HG03039 (cell line): Measurements from ENCODE around the gene LRRC25.
"Not testable (repeated sequence)": the region's sequence is repeated elsewhere in the genome, so short reads cannot be mapped to it uniquely, and the experiment has no call there.

Experiments
- ATAC-seq: cut with Tn5 transposase; IDR thresholded peaks from one replicate; pipeline ENCODE4 v1.9.1; 2021; ENCODE audit warnings: mild to moderate bottlenecking, moderate library complexity; ENCODE audit not compliant: unreplicated experiment

The LRRC25 gene

DNA sequence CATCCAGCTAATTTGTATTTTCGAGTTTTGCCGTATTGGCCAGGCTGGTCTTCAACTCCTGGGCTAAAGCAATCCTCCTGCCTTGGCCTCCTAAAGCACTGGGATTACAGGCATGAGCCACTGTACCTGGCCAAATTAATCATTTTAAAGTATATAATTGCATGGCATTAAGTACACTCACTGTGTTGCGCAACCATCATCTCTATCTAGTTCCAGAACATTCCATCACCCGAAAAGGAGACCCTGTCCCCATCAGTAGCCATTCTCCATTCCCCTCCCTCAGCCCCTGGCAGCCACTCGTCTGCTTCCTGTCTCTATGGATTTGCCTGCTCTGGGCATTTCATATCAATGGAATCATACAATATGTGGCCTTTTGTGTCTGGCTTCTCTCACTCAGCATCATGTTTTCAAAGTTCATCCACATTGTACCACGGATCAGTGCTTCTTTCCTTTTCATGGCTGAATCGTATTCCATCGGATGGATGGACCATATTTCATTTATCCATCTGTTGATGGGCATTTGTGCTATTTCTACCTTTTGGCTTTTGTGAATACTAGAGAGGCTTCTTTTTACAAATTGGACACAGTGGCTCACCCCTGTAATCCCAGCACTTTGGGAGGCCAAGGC is 43.9 kb downstream of the LRRC25 start:
- ATAC-seq = no peak

DNA sequence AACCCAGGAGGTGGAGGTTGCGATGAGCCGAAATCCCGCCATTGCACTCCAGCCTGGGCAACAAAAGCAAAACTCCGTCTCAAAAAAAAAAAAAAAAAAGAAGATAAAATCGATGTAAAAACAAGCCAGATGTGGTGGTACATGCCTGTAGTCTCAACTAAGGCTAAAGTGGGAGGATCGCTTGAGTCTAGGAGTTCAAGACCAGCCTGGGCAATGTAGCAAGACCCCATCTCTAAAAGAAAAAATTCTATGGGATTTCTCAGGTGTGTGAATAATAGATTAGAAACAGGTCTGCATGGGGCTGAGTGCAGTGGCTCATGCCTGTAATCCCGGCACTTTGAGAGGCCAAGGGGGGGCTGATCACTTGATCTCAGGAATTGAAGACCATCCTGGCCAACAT is 45.9 kb downstream of the LRRC25 start:
- ATAC-seq = no peak

DNA sequence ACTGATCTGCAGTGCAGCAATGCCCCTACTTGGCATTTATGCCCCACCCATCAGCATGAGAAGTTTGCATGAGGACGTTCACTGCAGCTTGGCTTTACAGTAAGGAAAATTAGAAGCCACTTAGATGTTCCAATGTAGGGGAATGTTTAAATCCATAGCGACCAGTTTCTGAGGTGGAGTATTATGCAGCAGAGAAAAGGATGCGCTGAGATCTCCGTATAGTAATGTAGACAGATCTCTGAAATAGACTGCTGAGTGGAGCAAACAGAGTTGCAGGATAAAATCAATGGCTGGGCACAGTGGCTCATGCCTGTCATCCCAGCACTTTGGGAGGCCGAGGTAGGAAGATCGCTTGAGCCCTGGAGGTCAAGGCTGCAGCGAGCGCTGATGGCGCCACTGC is 46.9 kb downstream of the LRRC25 start:
- no peak for ATAC-seq

DNA sequence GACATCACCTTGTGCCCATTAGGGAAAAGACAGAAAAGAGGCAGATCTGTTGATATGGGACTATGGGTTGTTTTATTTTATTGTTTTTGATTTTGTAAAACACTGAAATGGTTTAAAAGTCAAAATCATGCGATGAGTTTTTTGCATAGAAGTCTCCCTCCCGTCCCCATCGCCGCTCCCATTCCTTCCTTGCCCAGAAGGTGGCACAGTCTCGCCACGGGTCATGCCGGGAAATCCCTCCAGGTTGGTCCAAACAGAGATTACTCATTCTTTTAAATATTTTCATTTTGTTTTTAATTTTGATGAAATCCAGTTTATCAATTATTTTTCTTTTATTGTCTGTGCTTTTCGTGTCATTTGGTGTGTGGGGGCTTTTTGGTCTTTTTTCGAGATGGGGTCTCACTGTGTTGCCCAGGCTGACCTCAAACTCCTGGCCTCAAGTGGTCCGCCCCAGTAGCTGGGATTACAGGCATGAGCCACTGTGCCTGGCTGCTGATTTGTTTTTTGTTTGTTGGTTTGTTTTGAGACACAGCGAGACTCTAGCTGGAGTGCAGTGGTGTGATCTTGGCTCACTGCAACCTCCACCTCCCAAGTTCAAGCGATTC is 47.8 kb downstream of the LRRC25 start:
- no peak for ATAC-seq

DNA sequence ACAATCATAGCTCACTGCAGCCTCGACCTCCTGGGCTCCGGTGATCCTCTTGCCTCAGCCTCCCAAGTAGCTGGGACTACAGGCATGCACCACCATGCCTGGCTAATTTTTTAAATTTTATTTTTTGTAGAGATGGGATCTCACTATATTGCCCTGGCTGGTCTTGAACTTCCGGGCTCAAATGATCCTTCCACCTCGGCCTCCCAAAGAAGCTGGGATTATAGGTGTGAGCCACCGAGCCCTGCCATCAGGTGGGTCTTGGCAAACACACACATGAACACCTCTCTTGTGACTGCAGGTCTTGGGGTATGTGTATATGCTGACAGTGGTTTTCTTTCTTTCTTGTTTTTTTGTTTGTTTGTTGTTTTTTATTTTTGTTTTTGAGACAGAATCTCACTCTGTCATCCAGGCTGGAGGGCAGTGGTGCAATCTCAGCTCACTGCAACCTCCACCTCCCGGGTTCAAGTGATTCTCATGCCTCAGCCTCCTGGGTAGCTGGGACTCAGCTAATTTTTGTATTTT is 48.5 kb downstream of the LRRC25 start:
- not testable (repeated sequence) for ATAC-seq

DNA sequence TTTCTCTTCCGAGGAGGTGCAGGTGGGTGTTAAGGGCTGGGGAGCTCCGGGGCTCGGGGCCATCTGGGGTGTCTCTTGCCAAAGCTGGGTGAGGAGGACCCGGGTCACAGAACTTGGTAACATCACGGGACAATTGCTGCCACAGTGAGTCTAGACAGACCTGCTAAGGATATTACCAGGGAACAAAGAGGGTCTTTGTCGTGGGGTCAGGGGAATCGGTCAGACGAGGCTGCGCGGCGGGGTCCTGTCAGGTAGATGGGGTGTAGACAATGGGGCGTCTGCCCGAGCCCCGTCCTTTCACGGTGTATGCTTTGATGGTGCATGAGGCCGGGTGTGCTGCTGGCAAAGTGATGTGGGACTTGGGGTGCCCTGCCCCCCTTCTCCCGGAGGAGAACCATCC is 49.3 kb downstream of the LRRC25 start:
- ATAC-seq = no peak

DNA sequence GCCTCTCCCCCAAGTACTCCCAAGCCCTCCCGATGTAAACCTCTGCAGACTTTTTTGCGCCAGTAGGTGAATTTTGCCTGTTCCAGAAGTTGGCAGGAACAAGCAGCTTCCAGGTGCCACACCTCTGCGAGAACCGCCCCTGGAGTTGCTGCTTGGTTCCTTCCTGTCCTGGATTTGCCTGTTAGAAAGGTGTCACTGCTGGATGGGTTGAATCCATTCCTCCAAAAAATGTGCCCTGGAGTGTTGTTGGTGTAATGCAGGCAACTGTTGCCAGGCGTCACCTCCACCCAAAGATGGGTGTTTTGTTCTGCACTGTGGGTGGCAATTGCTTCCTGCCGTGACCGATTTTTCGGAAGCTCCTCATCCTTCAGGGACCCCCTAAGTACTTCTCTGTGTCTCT is 51.3 kb downstream of the LRRC25 start:
- ATAC-seq = no peak

DNA sequence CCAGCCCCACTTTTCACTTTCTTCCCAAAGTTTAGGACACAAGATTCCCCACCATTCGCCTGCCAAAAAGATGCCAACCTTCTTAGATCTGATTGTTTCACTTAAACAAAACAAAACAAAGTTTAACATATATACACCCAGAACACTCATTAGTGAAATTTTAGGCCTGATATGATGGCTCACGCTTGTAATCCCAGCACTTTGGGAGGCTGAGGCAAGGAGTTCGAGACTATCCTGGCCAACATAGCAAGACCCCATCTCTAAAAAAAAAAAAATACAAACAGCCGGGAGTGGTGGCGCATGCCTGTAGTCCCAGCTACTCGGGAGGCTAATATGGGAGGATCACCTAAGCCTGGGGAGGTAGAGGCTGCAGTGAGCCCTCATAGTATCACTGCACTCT is 52.1 kb downstream of the LRRC25 start:
- no peak for ATAC-seq

DNA sequence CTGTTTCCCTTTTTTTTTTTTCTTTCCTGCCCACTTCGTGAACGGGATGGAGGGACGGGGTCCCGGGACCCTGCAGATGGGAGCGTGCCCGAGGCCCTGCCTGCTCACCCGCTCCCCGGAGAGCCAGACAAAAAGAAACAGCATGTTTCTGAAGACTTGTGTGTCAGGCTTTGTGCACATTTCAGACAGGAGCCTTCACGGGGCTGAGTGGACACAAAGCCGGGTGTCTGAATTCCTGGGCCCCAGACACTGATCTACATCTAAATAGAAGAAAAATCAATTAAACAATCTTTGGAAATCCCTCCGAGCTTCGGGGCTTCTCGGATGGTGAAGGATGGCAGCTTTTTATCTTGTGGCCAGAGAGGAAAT is 52.9 kb downstream of the LRRC25 start:
- no peak for ATAC-seq

DNA sequence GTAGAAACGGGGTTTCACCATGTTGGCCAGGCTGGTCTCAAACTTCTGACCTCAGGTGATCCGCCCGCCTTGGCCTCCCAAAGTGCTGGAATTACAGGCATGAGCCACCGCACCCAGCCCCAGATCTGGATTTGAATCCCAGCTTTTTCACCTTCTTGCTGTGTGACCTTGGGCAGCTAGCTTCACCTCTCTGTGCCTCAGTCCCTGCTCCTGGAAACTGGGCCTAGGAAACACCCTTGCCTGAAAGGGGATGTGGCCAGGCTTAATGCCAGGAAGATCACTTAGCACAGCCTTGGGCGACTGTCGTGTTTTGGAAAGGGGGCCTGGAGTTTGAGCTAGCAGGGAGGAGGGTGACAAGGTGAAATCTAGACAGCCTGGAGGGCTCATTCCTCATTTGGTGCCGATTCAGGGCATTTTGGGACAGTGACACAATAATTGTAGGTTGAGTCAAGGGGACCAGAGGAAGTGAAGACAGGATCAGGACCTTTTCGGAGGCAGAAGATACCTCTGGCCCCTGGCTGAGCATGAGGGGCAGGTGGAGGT is 55.3 kb downstream of the LRRC25 start:
- ATAC-seq = no peak
